ENCODE measurements around the gene KCNN3.
"Not testable (repeated sequence)": the region's sequence is repeated elsewhere in the genome, so short reads cannot be mapped to it uniquely, and the experiment has no call there.

KCNN3 gene

GRCh38 chr1:154686507-154686906, 183.6 kb downstream of the KCNN3 start:
- no peak for DNase-seq

- no peak for DNase-seq
Observed at GRCh38 chr1:154683820-154684219, 186.3 kb downstream of the KCNN3 start.

DNA sequence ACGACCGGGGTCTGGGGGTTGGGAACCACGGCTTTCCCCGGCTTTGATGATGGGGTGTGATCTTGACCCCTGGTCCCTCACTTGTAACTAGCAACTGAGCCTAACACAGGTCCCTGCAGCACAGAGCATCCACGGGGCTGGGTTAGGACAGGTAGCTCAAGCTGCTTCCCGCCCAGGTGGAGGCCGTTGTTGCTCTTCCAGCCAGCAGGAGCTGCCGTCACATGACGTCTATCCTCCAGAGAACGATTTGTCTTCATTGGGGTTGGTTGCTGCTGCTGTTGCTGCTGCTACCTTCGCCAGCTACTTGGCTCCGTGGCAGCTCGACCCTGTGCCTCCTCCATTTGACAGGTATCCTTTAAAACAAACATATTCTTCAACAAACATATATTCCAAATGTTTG, 187.8 kb downstream of the KCNN3 start:
- no peak for DNase-seq

GRCh38 chr1:154677844-154678243, 192.2 kb downstream of the KCNN3 start:
- not testable (repeated sequence) for DNase-seq

DNA sequence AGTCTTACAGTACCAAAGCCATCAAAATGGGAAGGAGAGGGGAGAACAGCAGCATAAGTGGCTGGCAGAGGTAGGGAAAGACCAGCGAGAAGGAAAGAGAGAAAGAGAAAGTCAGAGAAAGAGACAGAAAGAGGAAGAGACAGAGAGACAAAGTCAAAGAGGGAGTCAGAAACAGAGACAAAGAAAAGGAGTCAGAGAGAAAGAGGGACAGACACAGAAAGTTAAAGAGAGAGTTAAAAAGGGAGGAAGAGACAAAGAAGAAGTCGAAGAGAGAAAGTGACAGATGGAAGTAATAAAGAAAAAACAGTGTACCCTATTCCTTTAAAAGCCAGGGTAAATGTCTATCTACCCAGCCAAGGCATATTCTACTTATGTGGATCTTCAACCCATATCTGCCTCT, 193.2 kb downstream of the KCNN3 start:
- DNase-seq: not testable (repeated sequence)

GRCh38 chr1:154674456-154674855, 195.6 kb downstream of the KCNN3 start:
- DNase-seq: not testable (repeated sequence)

DNA sequence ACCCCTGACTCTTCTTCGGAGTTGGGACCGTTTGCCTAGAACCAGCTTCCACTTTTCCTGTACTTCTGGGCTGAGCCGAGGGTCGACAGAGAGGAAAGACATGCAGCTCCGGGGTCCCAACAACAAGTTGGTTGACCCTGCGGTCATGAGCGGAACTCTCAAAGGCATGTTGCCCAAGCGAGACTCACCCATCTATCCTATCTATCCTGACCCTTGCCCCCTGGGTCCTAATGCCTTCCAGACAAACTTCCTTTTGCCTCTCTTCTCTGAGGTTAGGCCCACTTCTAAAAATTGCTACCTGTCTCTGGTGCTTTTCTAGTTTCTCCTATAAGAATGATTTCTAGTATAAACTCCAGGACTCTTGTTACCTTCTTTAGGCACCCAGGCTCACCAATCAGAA, 197.8 kb downstream of the KCNN3 start:
- DNase-seq: not testable (repeated sequence)

GRCh38 chr1:154671412-154671811, 198.7 kb downstream of the KCNN3 start:
- DNase-seq: peak; percentile 74 to 77

DNA sequence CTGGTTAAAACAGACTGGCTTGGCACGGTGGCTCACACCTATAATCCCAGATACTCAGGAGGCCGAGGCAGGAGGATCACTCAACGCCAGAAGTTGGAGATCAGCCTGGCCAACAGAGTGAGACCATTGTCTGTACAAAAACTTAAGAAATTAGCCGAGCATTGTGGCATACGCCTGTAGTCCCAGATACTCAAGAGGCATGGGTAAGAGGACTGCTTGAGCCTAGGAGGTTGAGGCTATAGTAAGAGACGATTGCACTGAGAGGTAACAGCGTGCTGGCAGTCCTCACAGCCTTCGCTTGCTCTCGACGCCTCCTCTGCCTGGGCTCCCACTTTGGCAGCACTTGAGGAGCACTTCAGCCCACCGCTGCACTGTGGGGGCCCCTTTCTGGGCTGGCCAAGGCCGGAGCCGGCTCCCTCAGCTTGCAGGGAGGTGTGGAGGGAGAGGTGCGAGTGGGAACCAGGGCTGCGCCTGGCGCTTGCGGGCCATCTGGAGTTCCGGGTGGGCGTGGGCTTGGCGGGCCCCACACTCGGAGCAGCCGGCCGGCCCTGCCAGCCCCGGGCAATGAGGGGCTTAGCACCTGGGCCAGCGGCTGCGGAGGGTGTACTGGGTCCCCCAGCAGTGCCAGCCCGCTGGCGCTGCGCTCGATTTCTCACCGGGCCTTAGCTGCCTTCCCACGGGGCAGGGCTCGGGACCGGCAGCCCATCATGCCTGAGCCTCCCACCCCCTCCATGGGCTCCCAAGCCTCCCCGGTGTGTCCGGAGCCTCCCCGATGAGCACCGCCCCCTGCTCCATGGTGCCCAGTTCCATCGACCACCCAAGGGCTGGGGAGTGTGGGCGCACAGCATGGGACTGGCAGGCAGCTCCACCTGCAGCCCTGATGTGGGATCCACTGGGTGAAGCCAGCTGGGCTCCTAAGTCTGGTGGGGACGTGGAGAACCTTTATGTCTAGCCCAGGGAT, 199.5 kb downstream of the KCNN3 start:
- DNase-seq: not testable (repeated sequence)

DNA sequence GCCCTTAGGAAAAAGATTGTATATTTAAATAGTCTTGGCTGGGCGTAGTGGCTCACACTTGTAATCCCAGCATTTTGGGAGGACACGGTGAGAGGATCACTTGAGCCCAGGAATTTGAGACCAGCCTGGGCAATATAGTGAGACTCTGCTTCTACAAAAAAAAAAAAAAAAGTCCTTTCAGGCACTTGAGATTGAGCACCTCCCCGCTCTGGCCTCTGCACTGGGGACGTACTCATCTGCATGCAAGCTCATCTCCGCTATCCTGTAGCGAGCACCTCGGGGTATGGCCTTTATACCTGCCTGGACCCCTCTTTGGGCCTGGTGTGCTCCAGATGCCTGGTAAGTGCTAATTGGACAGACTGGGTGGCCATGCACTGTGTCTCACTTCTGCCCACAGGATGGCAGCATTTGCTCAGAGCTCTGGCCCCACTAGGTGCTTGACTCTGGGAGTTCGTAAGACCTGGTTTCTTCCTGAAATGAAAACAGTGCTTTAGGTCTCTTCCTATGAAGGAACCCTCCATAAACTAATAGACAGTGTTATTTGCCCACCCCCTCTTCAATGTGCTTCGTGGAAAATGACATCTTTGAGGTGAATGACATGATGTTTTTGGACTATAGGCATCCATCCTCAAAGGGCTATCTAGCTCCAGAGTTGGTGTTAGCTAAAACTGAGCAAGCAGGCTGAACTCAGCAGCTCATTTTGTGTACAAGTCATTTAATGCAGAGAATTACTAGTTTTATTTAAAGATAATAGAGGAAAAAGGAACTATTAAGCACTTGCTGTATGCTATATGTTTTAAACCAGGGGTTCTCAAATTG, 200.4 kb downstream of the KCNN3 start:
- peak; percentile 90 to 92 for DNase-seq

- DNase-seq: no peak
Observed at GRCh38 chr1:154666051-154666790, 203.9 kb downstream of the KCNN3 start.

DNA sequence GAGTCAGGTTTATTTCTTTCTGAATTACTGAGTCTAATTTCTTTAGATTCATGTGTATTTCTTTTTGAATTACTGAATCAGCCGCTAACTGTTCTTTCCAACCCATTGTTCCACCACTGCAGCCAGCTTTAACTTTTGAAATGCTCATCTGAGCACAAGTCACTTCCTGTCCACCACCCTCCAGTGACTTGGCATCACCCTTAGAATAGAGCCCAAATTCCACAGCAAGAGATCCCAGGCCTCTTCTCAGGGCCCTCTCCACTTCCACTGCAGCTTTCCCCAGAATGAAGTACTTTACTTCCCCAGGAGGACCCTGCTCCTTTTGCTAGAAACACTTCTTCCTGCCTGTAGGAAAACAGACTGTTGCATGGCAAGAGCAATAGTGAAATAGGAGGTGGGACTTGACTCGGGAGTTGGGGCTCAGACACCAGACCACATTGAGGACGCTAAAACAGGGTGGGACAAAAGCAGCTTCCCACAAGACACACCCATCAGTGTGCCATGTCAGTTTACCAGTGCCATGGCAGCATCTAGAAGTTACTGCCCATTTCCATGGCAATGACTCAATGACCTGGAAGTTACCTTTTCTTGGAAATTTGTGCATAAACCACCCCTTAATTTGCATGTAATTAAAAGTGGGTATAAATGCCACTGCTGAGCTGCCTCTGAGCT, 205.6 kb downstream of the KCNN3 start:
- DNase-seq: no peak

DNA sequence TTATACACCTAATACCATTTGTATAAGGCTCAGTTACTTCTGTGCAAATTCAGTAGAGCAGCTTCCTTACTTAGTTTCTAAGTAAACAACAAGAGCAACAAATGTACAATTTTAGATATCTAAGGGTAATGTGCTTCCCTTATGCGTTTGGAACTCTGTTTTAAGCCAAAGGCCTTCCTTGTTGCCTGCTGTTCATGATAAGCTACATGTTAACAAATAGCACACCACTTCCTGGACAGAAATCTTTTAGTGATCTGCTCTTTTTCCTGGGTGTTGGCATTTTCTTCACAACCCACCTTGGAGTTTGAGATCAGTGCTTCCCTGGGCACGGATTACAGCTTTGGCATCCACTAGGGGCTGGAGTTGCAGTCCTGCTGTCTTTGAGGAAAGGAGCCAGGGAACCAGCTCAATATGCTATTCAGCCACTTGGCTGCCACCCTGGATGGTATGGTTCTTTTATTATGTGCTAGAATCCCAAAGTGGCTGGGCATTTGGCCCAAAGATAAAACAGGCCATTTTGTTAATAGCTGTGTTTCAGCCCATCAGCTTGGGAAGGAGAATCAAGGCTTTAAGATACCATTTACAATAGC, 206.5 kb downstream of the KCNN3 start:
- DNase-seq: no peak

DNA sequence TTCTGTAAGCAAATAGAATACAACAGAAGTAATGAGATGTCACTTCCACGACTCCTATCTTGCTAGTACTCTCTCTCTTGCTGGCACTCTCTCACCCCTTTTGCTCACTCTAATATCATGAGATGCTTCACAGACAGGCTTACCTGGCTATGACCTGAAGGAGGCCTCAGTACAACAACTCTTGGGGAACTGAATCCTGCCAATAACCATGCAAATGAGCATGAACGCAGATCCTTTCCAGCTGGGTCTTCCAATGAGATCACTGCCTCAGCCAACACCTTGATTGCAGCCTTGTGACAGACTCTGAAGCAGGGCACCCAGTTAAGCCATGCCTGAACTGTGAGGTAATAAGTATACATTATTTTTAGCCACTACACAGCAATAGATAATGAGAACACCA, 209.0 kb downstream of the KCNN3 start:
- DNase-seq: no peak

- no peak for DNase-seq
Observed at GRCh38 chr1:154659823-154660592, 210.1 kb downstream of the KCNN3 start.

GRCh38 chr1:154657556-154657955, 212.5 kb downstream of the KCNN3 start:
- DNase-seq: no peak

DNA sequence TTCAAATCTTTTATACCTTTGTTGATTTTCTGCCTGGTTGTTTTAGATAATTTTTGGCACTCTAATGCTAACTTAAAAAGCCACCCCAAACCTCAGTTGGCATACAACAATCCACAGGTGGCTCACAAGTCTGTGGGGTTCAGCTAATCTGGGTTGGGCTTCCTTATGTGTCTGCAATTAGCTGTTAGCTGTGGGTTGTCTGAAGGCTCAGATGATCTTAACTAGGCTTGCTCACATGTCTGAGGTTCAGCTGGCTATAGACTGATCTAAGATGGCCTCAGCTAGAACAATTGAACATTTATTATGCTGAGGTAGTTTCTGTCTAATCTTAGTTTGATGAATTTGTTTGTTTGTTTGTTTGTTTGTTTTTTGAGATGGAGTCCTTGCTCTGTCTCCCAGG, 217.2 kb downstream of the KCNN3 start:
- no peak for DNase-seq
